HG03460 (cell line): ENCODE measurements around the gene DDHD1.
"Not testable (repeated sequence)": the region's sequence is repeated elsewhere in the genome, so short reads cannot be mapped to it uniquely, and the experiment has no call there.

ENCODE experiments used
- ATAC-seq: cut with Tn5 transposase; IDR thresholded peaks from one replicate; pipeline ENCODE4 v1.9.1; 2021; ENCODE audit not compliant: unreplicated experiment

The DDHD1 gene

GRCh38 chr14:53152887-53153701 lies at the start of gene DDHD1:
TSS of gene DDHD1 (minus strand) at chr14:53153323. CDS start at chr14:53153098, 225 bp downstream.
- peak; percentile 63 for ATAC-seq

- ATAC-seq = no peak
These were observed 42.8 kb upstream of the DDHD1 start for GRCh38 chr14:53195949-53196348.

GRCh38 chr14:53193193-53193592 lies 40.1 kb upstream of the DDHD1 start:
- no peak for ATAC-seq

GRCh38 chr14:53192052-53192760 lies 39.1 kb upstream of the DDHD1 start:
- ATAC-seq = no peak

- ATAC-seq = no peak
These were observed 37.8 kb upstream of the DDHD1 start for GRCh38 chr14:53190938-53191337.

- no peak for ATAC-seq
These were observed 34.9 kb upstream of the DDHD1 start for GRCh38 chr14:53187921-53188463.

- no peak for ATAC-seq
These were observed 33.4 kb upstream of the DDHD1 start for GRCh38 chr14:53186532-53186931.

GRCh38 chr14:53183611-53184010 lies 30.5 kb upstream of the DDHD1 start:
- ATAC-seq = no peak

GRCh38 chr14:53183056-53183455 lies 29.9 kb upstream of the DDHD1 start:
- no peak for ATAC-seq

GRCh38 chr14:53181463-53182081 lies 28.4 kb upstream of the DDHD1 start:
- ATAC-seq = not testable (repeated sequence)

- ATAC-seq = no peak
These were observed 27.4 kb upstream of the DDHD1 start for GRCh38 chr14:53180272-53181221.

GRCh38 chr14:53179486-53180005 lies 26.4 kb upstream of the DDHD1 start:
- ATAC-seq = not testable (repeated sequence)

- no peak for ATAC-seq
These were observed 22.3 kb upstream of the DDHD1 start for GRCh38 chr14:53175375-53175774.

GRCh38 chr14:53174918-53175317 lies 21.8 kb upstream of the DDHD1 start:
- ATAC-seq = no peak

GRCh38 chr14:53168786-53169185 lies 15.7 kb upstream of the DDHD1 start:
- ATAC-seq = no peak

GRCh38 chr14:53167602-53168328 lies 14.6 kb upstream of the DDHD1 start:
- no peak for ATAC-seq

- no peak for ATAC-seq
These were observed 8.8 kb upstream of the DDHD1 start for GRCh38 chr14:53161758-53162435.

GRCh38 chr14:53156238-53156637 lies 3.1 kb upstream of the DDHD1 start:
- no peak for ATAC-seq

GRCh38 chr14:53153702-53154112 lies 584 bp upstream of the DDHD1 start:
- ATAC-seq = no peak
